Neural crest cell (in vitro differentiated cells): ENCODE data around the gene ARID3B. TPM values are rescaled to one million over a fixed set of nuclear protein-coding genes. Genes with fewer than 3 reads are reported as not detected.

Experiments used
- DNase-seq: peaks from one replicate; pipeline ENCODE4 v3.0.0; 2021; ENCODE audit warnings: low read depth, mixed read lengths, low spot score
- H3K27ac Mint-ChIP-seq: one replicate; pipeline ENCODE4 v1.8.0; 2021; ENCODE audit warnings: mild to moderate bottlenecking, mixed read lengths; ENCODE audit not compliant: unreplicated experiment
- H3K27me3 Mint-ChIP-seq: 2 replicates; pipeline ENCODE4 v1.8.0; 2021; ENCODE audit warnings: low read depth, mild to moderate bottlenecking, mixed read lengths
- H3K36me3 Mint-ChIP-seq: 2 replicates; pipeline ENCODE4 v1.8.0; 2021; ENCODE audit warnings: low read depth, mild to moderate bottlenecking, mixed read lengths
- H3K4me1 Mint-ChIP-seq: 2 replicates; pipeline ENCODE4 v1.8.0; 2021; ENCODE audit warnings: mixed read lengths
- H3K4me3 Mint-ChIP-seq: one replicate; pipeline ENCODE4 v1.8.0; 2021; ENCODE audit warnings: mild to moderate bottlenecking, mixed read lengths
- H3K9me3 Mint-ChIP-seq: 2 replicates; pipeline ENCODE4 v1.8.0; 2021; ENCODE audit warnings: mixed read lengths
- total RNA-seq: library from RNA; stranded (reverse); gene quantifications from 2 replicates; pipeline ENCODE4 v1.2.1, GENCODE V29; 2021
- TF ChIP-seq, protein P1 (sequence below): fragments of 200-600 bp; sonication (generic); conservative IDR thresholded peaks from 2 replicates; pipeline ENCODE4 v1.5.0; 2021; ENCODE audit warnings: antibody characterized with exemption, mild to moderate bottlenecking

ARID3B gene
- total RNA-seq, 1 donor from 2014 or later: 66.5 TPM

DNA sequence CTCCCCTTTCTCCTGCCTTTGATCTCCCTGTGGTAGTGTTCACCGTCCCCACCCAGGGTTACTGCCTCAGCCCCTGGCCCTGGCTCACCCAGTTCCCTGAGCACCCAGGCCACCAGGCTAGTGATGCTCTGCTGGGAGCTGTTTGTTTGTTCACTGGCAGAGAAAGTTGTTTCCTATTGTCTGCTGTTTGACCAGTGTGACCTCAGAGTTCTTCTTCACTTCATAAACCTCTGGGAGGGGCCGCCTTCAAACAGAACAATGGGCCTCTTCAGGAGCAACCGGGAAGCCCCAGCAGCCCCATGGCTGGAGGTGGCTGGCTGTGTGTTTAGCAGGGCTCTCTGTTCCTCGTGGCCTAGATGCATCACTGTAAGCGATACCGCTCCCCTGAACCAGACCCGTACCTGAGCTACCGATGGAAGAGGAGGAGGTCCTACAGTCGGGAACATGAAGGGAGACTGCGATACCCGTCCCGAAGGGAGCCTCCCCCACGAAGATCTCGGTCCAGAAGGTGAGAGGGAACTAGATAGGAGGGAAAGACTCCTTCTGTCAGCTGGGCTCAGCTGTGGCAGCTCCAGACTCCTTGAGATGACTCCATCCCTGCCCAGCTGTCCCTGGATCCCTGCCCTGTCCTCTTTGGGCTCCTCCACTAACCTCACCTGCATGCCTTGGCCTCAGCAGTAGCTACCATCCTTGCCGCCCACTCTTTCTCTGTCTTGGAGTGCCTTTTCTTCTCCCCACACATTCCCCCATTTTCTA, 78.0 kb downstream of the ARID3B start:
- Mint-ChIP-seq H3K9me3 (no peaks in the 10 kb centered on the region), H3K36me3 (peaks cover 14% of the 10 kb centered on the region), H3K4me1 (peaks cover 42% of the 10 kb centered on the region), H3K27me3 (no peaks in the 10 kb centered on the region), H3K27ac (peak overlapping the region; percentile 67), H3K4me3 (peak overlapping the region; percentile 95)
- TF ChIP-seq, protein P1, sequence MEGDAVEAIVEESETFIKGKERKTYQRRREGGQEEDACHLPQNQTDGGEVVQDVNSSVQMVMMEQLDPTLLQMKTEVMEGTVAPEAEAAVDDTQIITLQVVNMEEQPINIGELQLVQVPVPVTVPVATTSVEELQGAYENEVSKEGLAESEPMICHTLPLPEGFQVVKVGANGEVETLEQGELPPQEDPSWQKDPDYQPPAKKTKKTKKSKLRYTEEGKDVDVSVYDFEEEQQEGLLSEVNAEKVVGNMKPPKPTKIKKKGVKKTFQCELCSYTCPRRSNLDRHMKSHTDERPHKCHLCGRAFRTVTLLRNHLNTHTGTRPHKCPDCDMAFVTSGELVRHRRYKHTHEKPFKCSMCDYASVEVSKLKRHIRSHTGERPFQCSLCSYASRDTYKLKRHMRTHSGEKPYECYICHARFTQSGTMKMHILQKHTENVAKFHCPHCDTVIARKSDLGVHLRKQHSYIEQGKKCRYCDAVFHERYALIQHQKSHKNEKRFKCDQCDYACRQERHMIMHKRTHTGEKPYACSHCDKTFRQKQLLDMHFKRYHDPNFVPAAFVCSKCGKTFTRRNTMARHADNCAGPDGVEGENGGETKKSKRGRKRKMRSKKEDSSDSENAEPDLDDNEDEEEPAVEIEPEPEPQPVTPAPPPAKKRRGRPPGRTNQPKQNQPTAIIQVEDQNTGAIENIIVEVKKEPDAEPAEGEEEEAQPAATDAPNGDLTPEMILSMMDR: no peak
- DNase-seq: no peak

DNA sequence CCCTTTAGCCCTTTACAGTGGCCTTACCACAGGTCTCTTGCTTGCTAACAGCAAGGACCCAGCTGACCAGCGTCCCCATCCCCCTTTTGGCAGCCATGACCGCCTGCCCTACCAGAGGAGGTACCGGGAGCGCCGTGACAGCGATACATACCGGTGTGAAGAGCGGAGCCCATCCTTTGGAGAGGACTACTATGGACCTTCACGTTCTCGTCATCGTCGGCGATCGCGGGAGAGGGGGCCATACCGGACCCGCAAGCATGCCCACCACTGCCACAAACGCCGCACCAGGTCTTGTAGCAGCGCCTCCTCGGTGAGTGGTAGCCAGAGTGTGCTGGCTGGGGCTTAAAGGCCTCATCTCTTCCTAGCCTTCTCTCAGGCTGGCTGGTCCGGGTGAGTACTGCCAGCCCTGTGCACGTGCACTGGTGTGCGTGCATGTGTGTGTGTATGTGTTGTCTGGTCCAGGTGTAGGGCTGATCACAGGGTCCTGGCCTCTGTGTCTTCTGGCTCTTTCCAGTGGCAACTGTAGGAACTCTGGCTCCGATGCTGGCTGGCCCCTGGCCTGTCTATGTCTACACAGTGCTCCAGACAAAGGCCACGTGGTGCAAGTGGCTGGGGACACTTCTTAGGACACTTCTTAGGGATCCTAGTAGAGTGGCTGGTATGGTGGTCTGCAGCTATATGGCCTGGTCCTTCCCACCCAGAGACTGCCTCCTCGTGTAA, 79.1 kb downstream of the ARID3B start:
- Mint-ChIP-seq H3K9me3 (no peaks in the 10 kb centered on the region), H3K36me3 (peaks cover 14% of the 10 kb centered on the region), H3K4me3 (peak overlapping the region; percentile 95), H3K27ac (peak overlapping the region; percentile 62), H3K4me1 (peaks cover 42% of the 10 kb centered on the region), H3K27me3 (no peaks in the 10 kb centered on the region)
- no peak for DNase-seq
- TF ChIP-seq, protein P1: no peak

DNA sequence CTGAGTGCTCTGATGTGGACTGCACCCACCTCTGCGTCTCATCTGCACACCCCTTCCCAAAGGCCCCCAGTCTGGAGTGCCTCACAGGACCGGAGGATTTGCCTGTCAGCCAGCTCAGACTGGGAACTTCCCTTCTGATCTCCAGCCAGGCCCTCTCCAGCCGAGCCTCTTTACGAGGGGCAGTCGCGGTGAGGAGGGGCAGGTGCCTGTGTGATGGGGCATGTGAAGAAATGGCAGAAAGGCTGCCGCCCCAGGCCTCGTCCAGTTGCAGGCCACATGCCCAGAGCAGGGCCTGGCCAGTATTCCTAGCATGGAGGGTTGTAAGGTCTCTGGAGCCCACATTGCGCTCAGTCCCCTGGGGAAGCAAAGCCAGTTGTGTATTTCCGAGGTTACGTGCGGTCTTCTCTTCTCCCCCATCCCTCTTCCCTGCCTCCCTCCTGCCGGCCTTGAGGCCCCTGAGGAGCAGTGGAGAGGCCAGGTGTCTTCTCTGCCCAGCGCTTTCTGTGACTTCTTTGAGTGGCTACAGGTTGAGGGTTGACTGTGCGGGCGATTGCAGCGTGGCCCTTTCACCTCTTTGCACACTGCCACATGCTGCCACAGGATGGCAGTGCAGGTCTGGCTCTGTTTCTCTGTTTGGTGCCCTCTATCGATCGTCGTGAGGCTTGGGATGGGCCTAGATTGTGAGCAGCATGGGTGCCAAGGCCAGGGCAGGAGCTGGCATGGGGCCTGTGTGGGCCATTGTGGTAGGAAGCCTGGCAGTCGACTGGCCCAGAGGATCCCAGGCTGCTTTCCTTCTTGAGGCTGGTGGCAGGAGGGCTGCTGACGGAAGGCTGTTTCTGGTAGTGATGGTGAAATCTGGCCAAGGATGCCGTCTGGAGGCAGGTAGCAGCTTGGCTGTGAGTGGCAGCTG, 79.9 kb downstream of the ARID3B start:
- Mint-ChIP-seq H3K9me3 (no peaks in the 10 kb centered on the region), H3K27me3 (peaks cover 3% of the 10 kb centered on the region), H3K4me1 (peaks cover 42% of the 10 kb centered on the region), H3K27ac (no peak overlapping the region), H3K4me3 (peak overlapping the region; percentile 89), H3K36me3 (peaks cover 17% of the 10 kb centered on the region)
- TF ChIP-seq, protein P1: peak; percentile 80
- peak; percentile 71 for DNase-seq

DNA sequence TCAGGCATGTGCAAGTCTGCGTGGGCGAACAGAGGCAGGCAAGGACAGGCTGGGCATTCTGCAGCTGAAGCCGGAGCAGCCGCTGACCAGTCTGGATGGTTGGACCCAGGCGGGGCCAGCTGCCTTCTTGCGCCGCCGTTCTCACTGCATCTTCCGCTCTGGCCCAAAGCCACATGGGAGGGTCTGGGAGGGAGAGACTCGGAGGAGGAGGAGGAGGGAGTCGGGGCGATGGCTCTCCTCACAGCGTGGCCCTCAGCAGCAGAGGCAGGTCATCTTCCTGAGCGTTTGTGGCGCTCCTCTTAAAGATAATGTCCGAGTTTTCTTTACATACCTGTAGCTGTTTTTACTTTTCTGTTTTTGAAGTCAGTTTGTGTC, 80.5 kb downstream of the ARID3B start:
- no peak overlapping the region for H3K27ac Mint-ChIP-seq
- TF ChIP-seq, protein P1: no peak
- no peak for DNase-seq
- H3K9me3 Mint-ChIP-seq: no peaks in the 10 kb centered on the region
- peaks cover 3% of the 10 kb centered on the region for H3K27me3 Mint-ChIP-seq
- H3K4me1 Mint-ChIP-seq: peaks cover 39% of the 10 kb centered on the region
- H3K36me3 Mint-ChIP-seq: peaks cover 18% of the 10 kb centered on the region
- peak overlapping the region; percentile 89 for H3K4me3 Mint-ChIP-seq

DNA sequence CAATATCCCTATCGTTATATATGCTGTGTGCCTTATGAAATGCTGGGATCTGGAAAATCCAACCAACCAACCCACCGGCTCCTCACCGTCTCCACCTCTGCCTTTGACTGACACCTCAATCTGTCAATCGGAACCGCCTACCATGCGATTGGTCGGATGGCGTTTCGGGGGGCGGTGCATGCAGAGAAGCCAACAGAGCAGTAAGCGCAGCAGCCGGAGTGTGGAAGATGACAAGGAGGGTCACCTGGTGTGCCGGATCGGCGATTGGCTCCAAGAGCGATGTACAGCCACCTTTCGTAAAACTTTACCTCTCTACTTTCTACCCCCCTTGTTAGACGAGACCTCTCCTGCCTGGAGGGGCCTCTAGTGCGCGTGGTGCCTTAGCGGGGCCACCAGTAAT, 80.9 kb downstream of the ARID3B start:
- Mint-ChIP-seq H3K36me3 (peaks cover 18% of the 10 kb centered on the region), H3K4me3 (peak overlapping the region; percentile 89), H3K4me1 (peaks cover 35% of the 10 kb centered on the region), H3K9me3 (no peaks in the 10 kb centered on the region), H3K27ac (peak overlapping the region; percentile 10), H3K27me3 (peaks cover 3% of the 10 kb centered on the region)
- DNase-seq: no peak
- TF ChIP-seq, protein P1: no peak
